Activated CD4-positive, alpha-beta memory T cell treated with anti-CD3 and anti-CD28 coated beads, Interleukin-2, amount 10 ng/mL, durations not matched to agents 7 days and 5 days (primary cell): Measurements from ENCODE around the gene DYNC1I1. TPM values are rescaled to one million over a fixed set of nuclear protein-coding genes. Genes with fewer than 3 reads are reported as not detected.

Source experiments
- CTCF ChIA-PET: fragments of 350-600 bp; sonication (Branson Sonifier 250); formaldehyde crosslinking; loops from one replicate; lab custom pipeline; 2021; ENCODE audit warnings: antibody characterized with exemption, inconsistent platforms; lab: Charles Lee
- POLR2A ChIA-PET: fragments of 350-600 bp; sonication (Branson Sonifier 250); formaldehyde crosslinking; loops from one replicate; lab custom pipeline; 2021; ENCODE audit warnings: antibody characterized with exemption; lab: Charles Lee
- DNase-seq: peaks from one replicate; pipeline ENCODE4 v3.0.0-alpha.2; 2020
- H3K27ac Mint-ChIP-seq: one replicate; pipeline ENCODE4 v1.8.0; 2021; ENCODE audit warnings: mild to moderate bottlenecking, mixed read lengths
- H3K27me3 Mint-ChIP-seq: one replicate; pipeline ENCODE4 v1.8.0; 2021; ENCODE audit warnings: mixed read lengths
- H3K36me3 Mint-ChIP-seq: one replicate; pipeline ENCODE4 v1.8.0; 2021; ENCODE audit warnings: low read depth, mixed read lengths
- H3K4me1 Mint-ChIP-seq: one replicate; pipeline ENCODE4 v1.8.0; 2021; ENCODE audit warnings: mixed read lengths
- H3K4me3 Mint-ChIP-seq: one replicate; pipeline ENCODE4 v1.8.0; 2021; ENCODE audit warnings: mild to moderate bottlenecking, mixed read lengths
- H3K9me3 Mint-ChIP-seq: one replicate; pipeline ENCODE4 v1.8.0; 2021; ENCODE audit warnings: mixed read lengths
- total RNA-seq, 2 experiments: library from RNA; stranded (reverse); gene quantifications; one replicate each; pipeline ENCODE4 v1.2.3, GENCODE V29; 2021

The DYNC1I1 gene
- not detected for total RNA-seq

DNA sequence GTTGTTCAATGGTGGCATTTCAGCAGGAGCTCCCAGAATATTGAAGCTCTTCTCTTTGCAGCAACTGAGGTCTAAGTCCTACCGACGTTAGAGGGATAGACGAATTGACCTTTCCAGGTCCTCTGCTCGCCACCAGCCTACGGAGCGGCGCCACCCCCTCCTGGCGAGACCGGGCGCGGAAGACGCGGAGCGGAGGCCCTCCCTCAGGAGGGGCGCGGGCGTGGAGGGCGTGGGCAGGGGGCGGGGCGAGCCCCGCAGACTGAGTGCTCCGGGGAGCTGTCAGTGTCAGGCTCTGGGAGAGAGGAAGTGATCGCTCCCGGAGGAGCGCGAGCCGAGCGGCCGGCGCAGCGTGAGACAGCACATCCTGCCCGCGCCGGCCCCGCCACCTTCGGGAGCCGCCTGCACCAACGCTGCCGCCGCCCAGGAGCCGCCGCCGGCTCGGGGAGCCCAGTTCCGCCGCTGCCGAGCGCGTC, at the start of gene DYNC1I1:
TSS of gene DYNC1I1 (plus strand) at position 257 of the 473 bp plus-strand sequence. CDS start 32,176 bp downstream, outside the sequence.
- Mint-ChIP-seq H3K27ac (no peak within 1 kb of the TSS), H3K27me3 (peaks cover 24% of the 10 kb centered on the region), H3K4me3 (peak within 1 kb of the TSS; percentile 38), H3K36me3 (no peaks in the 10 kb centered on the region), H3K9me3 (no peaks in the 10 kb centered on the region), H3K4me1 (peaks cover 2% of the 10 kb centered on the region)
- peak; percentile 16 for DNase-seq
- POLR2A ChIA-PET: no interaction called here
- CTCF ChIA-PET: no interaction called here

DNA sequence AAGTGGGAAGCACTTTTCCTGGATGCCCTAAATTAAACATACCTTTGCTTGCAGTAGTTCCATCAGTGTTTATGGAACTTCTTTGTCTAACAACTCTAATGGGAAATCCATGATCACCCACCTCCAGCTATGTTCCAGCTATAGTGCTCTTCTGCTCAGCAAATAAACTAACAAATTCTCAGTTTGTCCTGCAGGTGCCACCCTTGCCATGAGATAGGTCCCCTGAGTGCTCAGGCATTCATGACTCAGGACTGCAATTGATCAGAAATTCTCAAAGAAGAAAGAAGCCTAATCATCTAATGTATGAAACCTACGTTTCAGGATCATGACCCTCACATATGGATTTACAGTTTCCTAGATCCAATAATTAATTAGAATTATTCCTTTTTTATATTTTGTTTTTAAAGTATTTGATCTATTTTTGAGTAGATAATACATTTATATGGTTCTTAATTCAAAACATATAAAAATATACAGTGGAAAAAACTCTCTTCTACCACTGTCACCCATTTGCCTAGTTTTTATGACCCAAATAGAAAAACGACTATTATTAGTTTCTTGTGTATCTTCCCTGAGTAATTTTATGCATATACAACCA, 48.7 kb upstream of the DYNC1I1 start:
- Mint-ChIP-seq H3K4me3 (no peak overlapping the region), H3K27me3 (no peaks in the 10 kb centered on the region), H3K9me3 (no peaks in the 10 kb centered on the region), H3K4me1 (no peaks in the 10 kb centered on the region), H3K27ac (no peak overlapping the region), H3K36me3 (no peaks in the 10 kb centered on the region)
- CTCF ChIA-PET: interaction anchor here (0.9 kb wide), 1 partner anchor 147 kb away, joined by 3 read pairs; no protein-coding TSS in a partner anchor
- no peak for DNase-seq
- POLR2A ChIA-PET: no interaction called here

DNA sequence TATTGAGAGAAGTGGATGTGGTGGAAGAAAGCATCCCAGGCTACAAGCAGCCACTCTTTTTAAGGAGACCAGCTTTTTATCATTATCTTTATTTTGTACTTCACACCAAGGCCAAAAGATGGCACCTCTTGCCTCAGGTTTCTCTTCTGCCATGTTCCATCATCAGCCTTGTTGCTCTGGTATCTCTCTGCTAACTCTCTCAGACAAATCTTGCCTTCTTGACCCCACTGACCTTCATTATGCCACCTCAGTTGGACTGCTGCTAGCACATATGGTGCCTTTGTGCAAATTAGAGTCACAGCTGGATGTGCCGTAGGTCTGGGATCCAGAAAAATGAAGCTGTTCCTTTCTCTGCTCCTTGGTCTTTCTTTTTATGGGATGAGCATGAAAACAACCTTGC, 47.1 kb upstream of the DYNC1I1 start:
- Mint-ChIP-seq H3K9me3 (no peaks in the 10 kb centered on the region), H3K27me3 (no peaks in the 10 kb centered on the region), H3K27ac (no peak overlapping the region), H3K36me3 (no peaks in the 10 kb centered on the region), H3K4me1 (no peaks in the 10 kb centered on the region), H3K4me3 (no peak overlapping the region)
- no peak for DNase-seq
- POLR2A ChIA-PET: no interaction called here
- CTCF ChIA-PET: no interaction called here

DNA sequence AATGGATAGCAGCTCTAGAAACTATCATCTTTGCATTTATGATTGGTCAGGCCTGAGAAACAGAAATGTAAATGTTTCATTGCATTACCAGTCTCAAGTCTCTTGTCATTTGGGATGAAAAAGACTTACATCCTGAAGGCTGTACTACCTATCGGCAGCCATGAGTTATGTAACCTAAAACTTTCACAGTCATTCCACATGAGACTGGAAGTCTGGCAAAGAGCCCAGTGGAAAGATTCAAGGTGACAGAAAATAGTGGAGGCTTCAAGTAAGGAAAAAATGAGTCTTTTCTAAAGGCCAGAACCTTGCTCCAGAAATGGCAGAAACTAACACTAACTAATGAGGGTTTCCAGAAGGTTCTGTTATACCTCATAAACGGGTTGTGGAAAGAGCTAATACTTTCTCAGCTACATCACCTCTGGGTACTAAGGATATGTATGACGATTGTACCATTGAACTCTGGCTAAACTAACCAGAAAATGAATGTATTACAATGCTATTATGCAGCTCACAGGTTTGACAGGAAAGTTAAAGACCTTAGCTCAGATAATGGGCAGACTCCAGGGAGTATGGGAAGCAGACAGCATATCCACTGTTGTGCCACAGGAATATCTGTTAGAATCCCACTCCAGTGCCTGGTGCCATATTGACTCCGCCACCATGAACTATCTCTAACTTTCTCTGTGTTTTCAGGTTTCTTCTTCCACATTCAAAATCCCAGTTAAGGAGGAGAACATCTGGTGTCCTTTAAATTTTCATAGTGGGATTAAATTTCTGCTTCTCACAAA, 41.7 kb upstream of the DYNC1I1 start:
- H3K4me3 Mint-ChIP-seq: no peak overlapping the region
- no peak for DNase-seq
- H3K27ac Mint-ChIP-seq: no peak overlapping the region
- ChIA-PET CTCF (no interaction called here), POLR2A (no interaction called here)
- H3K4me1 Mint-ChIP-seq: no peaks in the 10 kb centered on the region
- no peaks in the 10 kb centered on the region for H3K36me3 Mint-ChIP-seq
- H3K9me3 Mint-ChIP-seq: no peaks in the 10 kb centered on the region
- no peaks in the 10 kb centered on the region for H3K27me3 Mint-ChIP-seq

DNA sequence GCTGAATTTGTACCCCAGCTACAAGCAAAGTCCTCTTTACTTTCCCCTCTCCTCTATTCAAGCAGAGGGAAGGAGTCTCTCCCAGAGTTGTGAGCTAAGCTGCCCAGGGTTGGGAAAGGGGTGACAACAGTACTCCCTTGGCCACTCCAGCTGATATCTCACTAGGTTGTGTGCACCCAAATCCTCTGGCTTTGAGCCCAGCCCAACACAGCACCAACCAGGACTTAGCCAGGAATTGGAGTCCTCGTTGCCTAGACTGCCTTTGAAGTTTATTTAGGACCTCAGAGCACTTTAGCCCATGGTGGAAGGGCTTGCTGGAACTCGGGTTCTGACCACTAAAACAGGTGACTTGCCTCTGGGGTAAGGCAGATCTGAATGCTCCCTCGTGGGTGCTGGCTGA, 35.7 kb upstream of the DYNC1I1 start:
- POLR2A ChIA-PET: no interaction called here
- CTCF ChIA-PET: no interaction called here
- Mint-ChIP-seq H3K4me1 (no peaks in the 10 kb centered on the region), H3K27ac (no peak overlapping the region), H3K27me3 (no peaks in the 10 kb centered on the region), H3K4me3 (no peak overlapping the region), H3K9me3 (no peaks in the 10 kb centered on the region), H3K36me3 (no peaks in the 10 kb centered on the region)
- no peak for DNase-seq

DNA sequence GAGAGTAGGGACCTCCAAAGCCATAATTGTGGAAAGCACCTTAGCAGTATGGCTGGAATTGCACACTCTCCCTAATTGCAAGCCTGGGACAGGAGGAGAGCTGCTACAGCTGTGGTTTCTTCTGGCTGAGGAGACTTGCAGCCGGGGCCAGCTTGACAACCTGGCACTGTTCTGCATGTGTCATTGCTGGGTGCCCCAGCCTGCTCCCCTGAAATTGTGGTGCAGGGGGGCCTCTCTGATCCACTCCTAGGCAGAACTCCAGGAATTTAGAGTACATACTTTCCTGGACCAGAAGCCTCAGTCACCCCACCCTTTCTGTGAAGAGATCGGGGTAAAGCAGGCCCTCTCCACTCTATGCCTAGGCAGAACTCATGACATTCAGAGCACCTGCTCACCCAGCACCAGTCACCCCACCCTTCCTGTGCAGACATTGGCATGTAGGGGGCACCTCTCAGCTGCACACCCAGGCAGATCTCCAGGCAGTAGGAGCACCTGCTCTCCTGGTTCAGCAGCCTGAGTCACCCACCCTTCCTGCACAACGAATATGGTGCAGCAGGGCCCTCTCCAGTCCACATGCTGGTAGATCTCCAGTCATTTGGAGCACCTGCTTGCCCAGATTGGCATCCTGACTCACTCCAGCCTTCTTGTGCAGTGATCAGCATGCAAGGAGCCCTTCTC, 34.4 kb upstream of the DYNC1I1 start:
- CTCF ChIA-PET: no interaction called here
- H3K9me3 Mint-ChIP-seq: no peaks in the 10 kb centered on the region
- H3K4me3 Mint-ChIP-seq: no peak overlapping the region
- POLR2A ChIA-PET: no interaction called here
- H3K27me3 Mint-ChIP-seq: no peaks in the 10 kb centered on the region
- no peaks in the 10 kb centered on the region for H3K36me3 Mint-ChIP-seq
- no peaks in the 10 kb centered on the region for H3K4me1 Mint-ChIP-seq
- no peak for DNase-seq
- no peak overlapping the region for H3K27ac Mint-ChIP-seq

DNA sequence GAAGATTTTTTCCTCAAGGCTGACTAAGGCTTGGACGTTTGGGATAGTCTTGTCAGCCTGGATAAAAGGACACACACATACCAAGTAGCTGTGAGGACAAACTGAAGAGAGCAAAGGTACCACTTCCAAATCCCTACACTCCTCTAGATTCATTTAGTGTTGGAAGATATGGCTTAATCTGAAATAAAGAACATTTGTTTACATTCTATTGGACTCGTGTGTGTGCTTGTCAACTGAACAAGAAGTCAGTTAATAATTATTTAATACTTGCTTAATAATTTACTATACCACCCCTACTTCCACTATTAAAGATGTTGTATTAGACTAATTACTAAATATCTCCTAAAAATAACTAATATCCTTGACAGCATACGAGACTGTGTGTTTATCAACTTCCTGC, 23.3 kb upstream of the DYNC1I1 start:
- Mint-ChIP-seq H3K9me3 (no peaks in the 10 kb centered on the region), H3K36me3 (no peaks in the 10 kb centered on the region), H3K27ac (no peak overlapping the region), H3K4me3 (no peak overlapping the region), H3K4me1 (no peaks in the 10 kb centered on the region), H3K27me3 (no peaks in the 10 kb centered on the region)
- POLR2A ChIA-PET: no interaction called here
- DNase-seq: no peak
- CTCF ChIA-PET: no interaction called here

DNA sequence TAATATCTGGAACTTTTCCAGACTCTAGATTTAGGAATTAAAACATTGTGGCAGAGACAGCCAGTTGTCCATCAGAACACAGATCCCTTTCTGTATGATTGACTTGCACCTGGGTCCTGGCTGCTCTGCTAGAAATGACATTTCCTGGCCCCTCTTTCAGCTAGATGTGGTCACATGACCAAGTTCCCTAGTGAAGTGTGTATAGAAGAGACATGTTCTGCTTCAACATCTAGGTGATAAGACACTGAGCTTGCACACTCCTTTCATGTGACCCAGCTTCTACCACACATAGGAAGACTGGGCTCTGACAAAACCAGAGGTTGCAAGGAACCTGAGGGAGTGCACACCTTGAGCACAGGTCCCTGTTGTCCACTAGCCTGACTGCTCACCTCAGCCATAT, 22.8 kb upstream of the DYNC1I1 start:
- no peak for DNase-seq
- CTCF ChIA-PET: no interaction called here
- no peak overlapping the region for H3K27ac Mint-ChIP-seq
- H3K4me1 Mint-ChIP-seq: no peaks in the 10 kb centered on the region
- H3K36me3 Mint-ChIP-seq: no peaks in the 10 kb centered on the region
- no peaks in the 10 kb centered on the region for H3K9me3 Mint-ChIP-seq
- POLR2A ChIA-PET: no interaction called here
- H3K4me3 Mint-ChIP-seq: no peak overlapping the region
- no peaks in the 10 kb centered on the region for H3K27me3 Mint-ChIP-seq

DNA sequence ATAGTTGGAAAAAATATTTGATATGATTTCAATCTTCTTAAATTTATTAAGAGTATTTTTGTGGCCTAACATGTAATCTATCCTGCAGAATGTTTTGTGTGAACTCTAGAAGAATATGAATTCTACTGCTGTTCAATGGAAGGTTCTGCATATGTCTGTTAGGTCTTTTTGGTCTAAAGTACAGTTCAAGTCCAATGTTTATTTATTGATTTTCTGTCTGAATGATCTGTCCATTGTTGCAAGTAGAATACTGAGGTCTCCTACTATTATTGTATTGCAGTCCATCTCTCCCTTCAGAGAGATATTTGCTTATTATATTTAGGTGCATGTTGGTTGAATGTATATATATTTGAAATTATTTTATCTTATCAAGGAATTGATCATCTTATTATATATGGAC, 18.9 kb upstream of the DYNC1I1 start:
- H3K36me3 Mint-ChIP-seq: no peaks in the 10 kb centered on the region
- no peak overlapping the region for H3K27ac Mint-ChIP-seq

DNA sequence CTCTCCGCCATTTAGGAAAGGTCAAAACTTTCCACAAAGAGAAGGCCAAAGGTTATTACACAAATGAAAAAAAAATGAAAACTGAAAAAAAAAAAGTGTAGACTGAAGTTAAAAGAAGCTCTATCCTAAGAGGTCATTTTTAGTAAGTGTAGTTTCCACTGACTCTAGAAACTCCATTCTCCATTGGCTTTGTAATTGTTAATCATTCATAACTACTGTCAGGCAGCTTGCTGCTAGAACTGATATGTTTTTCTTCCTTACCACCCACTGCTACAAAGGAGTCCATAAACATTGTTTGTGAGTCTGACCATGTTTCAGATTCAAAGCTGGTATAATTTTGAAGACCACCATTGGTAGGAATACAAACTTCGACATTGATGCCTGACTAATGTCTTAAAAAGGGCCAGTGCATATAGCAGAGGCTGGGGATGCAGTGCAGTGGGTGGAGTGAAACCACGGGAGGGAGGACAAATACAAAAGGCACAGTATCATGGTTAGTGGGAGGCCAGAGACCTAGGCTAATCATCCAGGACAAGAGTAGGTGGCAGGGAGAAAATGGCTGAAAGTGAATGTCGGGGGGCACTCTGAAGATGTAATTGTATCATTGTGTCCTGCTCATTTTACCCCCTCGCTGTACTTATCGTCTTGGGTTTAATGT, 16.9 kb upstream of the DYNC1I1 start:
- POLR2A ChIA-PET: no interaction called here
- Mint-ChIP-seq H3K9me3 (no peaks in the 10 kb centered on the region), H3K36me3 (no peaks in the 10 kb centered on the region), H3K27me3 (no peaks in the 10 kb centered on the region), H3K4me3 (no peak overlapping the region), H3K4me1 (no peaks in the 10 kb centered on the region), H3K27ac (no peak overlapping the region)
- no peak for DNase-seq
- CTCF ChIA-PET: interaction anchor here (0.7 kb wide), 1 partner anchor 1331 kb away, joined by 3 read pairs; no protein-coding TSS in a partner anchor

More for the DNA sequence above, 18.9 kb upstream of the DYNC1I1 start:
- no peak overlapping the region for H3K4me3 Mint-ChIP-seq
- POLR2A ChIA-PET: no interaction called here
- no peaks in the 10 kb centered on the region for H3K9me3 Mint-ChIP-seq
- CTCF ChIA-PET: no interaction called here
- DNase-seq: no peak
- H3K27me3 Mint-ChIP-seq: no peaks in the 10 kb centered on the region
- no peaks in the 10 kb centered on the region for H3K4me1 Mint-ChIP-seq

DNA sequence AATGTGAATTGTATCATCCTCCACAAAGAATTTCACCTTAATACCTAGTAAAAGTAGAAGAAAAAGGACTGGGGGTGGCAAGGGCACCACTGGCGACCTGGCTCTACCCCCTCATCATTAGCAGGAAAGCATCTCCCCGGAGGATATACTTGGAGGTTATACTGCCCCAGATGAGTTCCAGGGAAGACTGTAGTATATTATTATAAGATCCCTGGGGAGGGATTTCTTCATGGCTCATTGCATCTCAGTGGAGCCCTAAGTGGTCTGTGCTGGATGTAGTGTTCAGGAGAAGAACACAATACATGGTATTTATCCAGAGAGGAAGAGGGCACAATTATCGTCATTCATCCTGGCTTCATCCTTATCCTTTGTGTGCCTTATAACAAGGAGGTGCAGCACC, 14.2 kb upstream of the DYNC1I1 start:
- Mint-ChIP-seq H3K27ac (no peak overlapping the region), H3K4me3 (no peak overlapping the region), H3K36me3 (no peaks in the 10 kb centered on the region), H3K4me1 (no peaks in the 10 kb centered on the region), H3K27me3 (no peaks in the 10 kb centered on the region), H3K9me3 (no peaks in the 10 kb centered on the region)
- ChIA-PET CTCF (no interaction called here), POLR2A (no interaction called here)
- no peak for DNase-seq

DNA sequence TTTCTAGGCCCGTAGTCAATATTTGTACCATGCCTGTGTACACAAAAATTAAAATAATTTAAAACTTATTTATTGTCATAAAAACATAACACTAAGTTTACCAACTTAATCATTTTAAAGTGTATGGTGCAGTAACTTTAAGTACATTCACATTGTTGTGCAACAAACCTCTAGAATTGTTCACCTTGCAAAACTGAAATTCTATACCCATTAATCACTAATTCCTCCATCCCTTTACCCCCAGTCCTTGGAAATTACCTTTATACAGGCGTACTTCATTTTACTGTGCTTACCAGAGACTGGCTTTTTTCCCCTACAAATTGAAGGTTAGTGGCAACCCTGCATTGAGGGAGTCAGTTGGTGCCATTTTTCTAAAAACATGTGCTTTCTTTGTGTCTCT, 6.3 kb upstream of the DYNC1I1 start:
- no peak for DNase-seq
- H3K4me3 Mint-ChIP-seq: no peak overlapping the region
- H3K27me3 Mint-ChIP-seq: no peaks in the 10 kb centered on the region
- no peaks in the 10 kb centered on the region for H3K9me3 Mint-ChIP-seq
- POLR2A ChIA-PET: no interaction called here
- no peaks in the 10 kb centered on the region for H3K36me3 Mint-ChIP-seq
- CTCF ChIA-PET: no interaction called here
- no peaks in the 10 kb centered on the region for H3K4me1 Mint-ChIP-seq
- no peak overlapping the region for H3K27ac Mint-ChIP-seq

DNA sequence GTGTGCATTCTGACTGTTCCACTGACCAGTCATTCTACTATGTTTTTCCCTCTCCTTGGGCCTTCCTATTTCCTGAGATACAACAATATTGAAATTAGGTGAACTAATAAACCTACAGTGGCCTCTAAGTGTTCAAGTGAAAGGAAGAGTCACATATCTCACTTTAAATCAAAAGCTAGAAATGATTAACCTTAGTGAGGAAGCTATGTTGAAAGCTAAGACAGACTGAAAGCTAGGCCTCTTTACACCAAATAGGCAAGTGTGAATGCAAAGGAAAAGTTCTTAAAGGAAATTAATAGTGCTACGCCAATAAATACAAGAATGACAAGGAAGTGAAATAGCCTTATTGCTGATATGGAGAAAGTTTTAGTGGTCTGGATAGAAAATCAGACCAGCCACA, 5.7 kb upstream of the DYNC1I1 start:
- H3K4me3 Mint-ChIP-seq: no peak overlapping the region
- no peak overlapping the region for H3K27ac Mint-ChIP-seq
- no peaks in the 10 kb centered on the region for H3K9me3 Mint-ChIP-seq
- no peak for DNase-seq
- no peaks in the 10 kb centered on the region for H3K4me1 Mint-ChIP-seq
- CTCF ChIA-PET: no interaction called here
- H3K27me3 Mint-ChIP-seq: peaks cover 2% of the 10 kb centered on the region
- H3K36me3 Mint-ChIP-seq: no peaks in the 10 kb centered on the region
- POLR2A ChIA-PET: no interaction called here
